ENCODE results near the gene FOXF2.
"Not testable (repeated sequence)": the region's sequence is repeated elsewhere in the genome, so short reads cannot be mapped to it uniquely, and the experiment has no call there.

FOXF2 gene

DNA sequence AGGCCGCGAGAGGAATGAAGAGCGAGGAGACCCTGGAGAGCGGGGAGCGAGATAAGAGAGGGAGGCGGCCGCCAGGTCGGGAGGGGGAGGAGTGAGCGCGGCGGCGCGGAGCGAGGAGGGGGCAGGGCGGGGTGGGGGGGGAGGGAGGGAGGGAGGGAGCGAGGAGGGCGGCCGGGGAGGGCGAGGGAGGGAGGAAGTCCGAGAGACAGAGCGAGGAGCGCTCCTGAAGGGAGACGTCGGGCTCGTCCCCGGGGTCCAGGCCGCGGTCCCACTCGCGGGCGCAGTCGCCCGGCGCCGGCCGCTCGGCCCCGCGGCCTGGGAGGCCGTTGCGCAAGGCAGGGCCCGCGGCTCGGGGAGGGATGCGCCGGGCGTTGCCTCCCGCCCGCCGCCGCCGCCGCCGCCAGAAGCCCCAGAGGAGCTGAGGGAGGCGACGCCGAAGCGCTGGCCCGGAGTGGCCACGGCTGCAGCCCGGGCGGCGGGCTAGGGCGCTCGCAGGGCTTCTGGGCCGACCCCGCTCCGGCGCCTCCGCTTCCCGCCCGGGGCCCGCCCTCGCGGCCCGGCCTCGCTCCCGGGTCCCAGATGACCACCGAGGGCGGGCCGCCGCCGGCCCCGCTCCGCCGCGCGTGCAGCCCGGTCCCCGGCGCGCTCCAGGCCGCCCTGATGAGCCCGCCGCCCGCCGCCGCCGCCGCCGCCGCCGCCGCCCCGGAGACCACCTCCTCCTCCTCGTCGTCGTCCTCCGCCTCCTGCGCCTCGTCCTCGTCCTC is at the start of gene FOXF2:
Gene FOXF2, plus strand, starts transcription at position 208 of the 764 bp plus-strand sequence. Its CDS starts 372 bp downstream, at position 580.
- no peak for DNase-seq (ENCODE audit: extremely low spot score, insufficient read length, low read depth)
- no peak for FAIRE-seq

- DNase-seq (ENCODE audit: extremely low spot score, insufficient read length, low read depth) (no peak), FAIRE-seq (no peak)
These were observed 43.3 kb upstream of the FOXF2 start for GRCh38 chr6:1346101-1346500.

- DNase-seq (ENCODE audit: extremely low spot score, insufficient read length, low read depth): no peak
- no peak for FAIRE-seq
These were observed 42.8 kb upstream of the FOXF2 start for GRCh38 chr6:1346558-1347091.

- DNase-seq (ENCODE audit: extremely low spot score, insufficient read length, low read depth) (no peak), FAIRE-seq (no peak)
These were observed 42.2 kb upstream of the FOXF2 start for GRCh38 chr6:1347161-1347560.

DNA sequence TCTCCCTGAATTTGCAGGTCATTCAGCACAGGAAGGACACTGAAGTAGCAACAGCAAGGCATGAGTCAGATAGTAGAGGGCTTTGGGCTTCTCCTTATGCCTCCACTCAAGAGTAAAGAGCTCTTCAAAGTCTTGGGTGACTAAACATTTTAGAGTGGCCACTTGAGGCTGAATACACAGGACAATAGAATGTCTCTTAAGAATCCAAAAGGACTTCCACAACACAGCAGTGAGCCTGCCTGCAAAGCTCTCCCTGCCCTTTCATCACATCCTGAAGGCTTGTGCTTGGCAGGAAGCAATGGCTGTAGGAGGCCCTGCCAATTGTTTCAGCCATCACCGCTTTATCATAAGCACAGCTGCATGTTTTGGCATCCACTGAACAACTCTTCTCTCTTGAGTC is 40.7 kb upstream of the FOXF2 start:
- no peak for FAIRE-seq
- no peak for DNase-seq (ENCODE audit: extremely low spot score, insufficient read length, low read depth)

- FAIRE-seq: no peak
These were observed 39.7 kb upstream of the FOXF2 start for GRCh38 chr6:1349655-1350054.

DNA sequence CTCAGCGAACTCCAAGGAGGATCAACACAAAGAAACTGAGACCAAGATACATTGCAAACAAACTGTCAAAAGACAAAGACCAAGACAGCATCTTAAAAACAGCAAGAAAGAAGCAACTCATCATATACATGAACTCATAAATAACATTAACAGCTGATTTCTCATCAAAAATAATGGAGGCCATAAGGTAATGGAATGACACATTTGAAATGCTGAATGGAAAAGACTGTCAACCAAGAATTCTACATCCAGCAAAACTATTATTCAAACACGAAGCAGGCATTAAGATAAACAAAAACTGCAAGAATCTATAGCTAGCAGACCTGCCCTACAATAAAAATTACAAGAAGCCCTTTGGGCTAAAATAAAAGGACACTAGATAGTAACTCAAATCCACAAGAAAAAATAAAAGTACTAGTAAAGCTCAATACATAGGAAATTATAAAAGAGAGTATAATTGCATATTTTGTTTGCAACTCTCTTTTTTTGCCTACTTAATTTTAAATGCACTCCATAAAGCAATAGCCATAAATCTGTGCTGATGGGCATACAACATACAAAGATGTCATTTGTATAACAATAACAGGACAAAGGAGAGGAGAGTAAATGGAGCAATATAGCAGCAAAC is 37.9 kb upstream of the FOXF2 start:
- no peak for DNase-seq (ENCODE audit: extremely low spot score, insufficient read length, low read depth)
- FAIRE-seq: no peak

More at GRCh38 chr6:1349655-1350054, 39.7 kb upstream of the FOXF2 start:
- DNase-seq (ENCODE audit: extremely low spot score, insufficient read length, low read depth): no peak

GRCh38 chr6:1355068-1355467 is 34.3 kb upstream of the FOXF2 start:
- FAIRE-seq; DNase-seq (ENCODE audit: extremely low spot score, insufficient read length, low read depth): not testable (repeated sequence)

- FAIRE-seq; DNase-seq (ENCODE audit: extremely low spot score, insufficient read length, low read depth): not testable (repeated sequence)
These were observed 27.7 kb upstream of the FOXF2 start for GRCh38 chr6:1361717-1362116.

DNA sequence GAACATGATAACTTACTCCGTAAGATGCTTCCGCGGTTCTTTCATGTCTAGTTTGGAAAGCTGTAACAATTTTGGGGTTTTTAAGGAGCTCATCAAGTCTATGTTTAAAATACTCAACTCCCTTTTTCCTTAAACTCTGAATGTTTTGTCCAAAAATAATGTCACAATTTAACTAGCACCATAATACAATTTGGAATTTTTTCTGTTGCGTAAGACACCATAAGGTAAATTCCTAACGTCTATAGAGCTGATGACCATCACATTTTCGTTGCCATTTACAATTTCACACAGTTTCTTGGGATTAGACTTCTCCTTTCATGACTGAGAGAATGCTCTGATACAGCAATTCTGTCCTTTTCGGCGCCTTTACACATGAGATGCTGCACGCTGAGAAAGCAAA is 26.7 kb upstream of the FOXF2 start:
- FAIRE-seq: no peak
- no peak for DNase-seq (ENCODE audit: extremely low spot score, insufficient read length, low read depth)

- FAIRE-seq (no peak), DNase-seq (ENCODE audit: extremely low spot score, insufficient read length, low read depth) (no peak)
These were observed 26.1 kb upstream of the FOXF2 start for GRCh38 chr6:1363298-1363697.

DNA sequence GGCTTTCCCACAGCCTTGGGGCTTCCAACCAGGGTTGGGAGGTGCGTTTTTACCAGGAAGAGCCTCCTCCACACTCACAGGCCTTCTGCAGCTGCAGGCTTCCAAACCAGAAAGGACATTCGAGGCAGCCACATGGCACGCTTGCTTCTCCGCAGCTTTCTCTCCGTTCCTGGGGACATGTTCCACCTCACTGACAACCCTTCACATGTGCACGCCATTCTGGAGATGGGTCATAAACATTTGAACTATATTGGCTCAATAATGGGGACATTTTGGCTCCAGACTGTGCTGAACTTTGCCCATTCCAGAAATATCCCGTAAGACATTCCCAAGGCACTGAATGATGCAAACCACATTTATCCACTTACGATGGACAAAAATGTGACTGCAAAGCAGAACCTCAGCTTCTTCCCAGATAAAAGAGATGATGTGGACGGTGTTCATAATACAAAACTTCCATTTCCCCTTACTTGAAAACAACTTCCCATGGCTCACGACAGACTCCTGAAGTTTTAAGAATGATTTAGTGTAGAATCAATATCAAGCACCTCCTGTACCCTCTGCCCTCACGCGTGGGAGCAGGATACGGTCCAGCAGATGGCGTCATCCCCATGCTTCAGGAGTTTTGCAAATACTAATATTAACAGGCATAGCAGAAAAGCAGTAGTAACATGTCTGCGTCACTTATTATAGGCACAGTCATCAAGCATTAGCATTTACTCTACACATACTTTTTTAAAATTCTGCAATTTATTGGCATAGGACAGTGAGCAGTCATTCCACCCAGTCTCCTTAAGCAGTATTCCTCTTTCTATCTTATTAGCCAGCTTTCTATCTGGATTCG is 25.4 kb upstream of the FOXF2 start:
- DNase-seq (ENCODE audit: extremely low spot score, insufficient read length, low read depth) (no peak), FAIRE-seq (no peak)

DNA sequence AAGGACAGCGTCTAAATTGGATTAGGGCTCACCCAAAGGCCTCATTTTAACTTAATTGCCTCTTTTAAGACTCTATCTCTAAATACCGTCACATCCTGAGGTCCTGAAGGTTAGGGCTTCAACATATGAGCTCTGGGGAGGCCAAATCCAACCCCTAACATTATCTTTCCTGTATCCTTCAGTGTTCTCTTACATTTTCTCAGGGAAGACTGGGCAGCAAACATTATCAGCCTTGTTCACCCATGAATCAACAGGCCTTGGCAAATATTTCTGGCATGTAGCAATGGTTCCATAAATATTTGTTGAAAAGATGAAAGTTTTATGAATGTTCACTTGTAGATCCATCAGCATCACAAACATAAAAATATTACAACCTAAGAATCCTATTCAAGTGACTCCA is 24.6 kb upstream of the FOXF2 start:
- FAIRE-seq: no peak
- DNase-seq (ENCODE audit: extremely low spot score, insufficient read length, low read depth): no peak

DNA sequence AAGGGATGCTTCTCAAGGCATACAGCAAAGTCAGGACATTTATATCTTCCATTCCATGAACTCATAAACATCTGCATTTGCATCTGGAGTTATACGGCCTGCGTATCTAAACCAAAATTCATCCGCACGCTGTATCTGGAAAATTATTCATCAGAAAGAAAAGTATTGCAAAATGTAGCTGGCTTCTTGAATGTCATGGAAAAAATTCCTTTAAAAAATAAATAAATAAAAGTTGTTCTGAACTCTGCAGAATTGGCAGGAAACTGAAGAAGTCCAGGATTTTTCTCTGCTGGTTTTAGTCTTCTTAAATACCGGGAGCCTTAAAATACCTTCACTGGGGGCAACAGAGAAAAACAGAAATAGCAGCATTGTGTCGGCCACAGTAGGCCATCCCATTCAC is 23.7 kb upstream of the FOXF2 start:
- FAIRE-seq (no peak), DNase-seq (ENCODE audit: extremely low spot score, insufficient read length, low read depth) (no peak)

DNA sequence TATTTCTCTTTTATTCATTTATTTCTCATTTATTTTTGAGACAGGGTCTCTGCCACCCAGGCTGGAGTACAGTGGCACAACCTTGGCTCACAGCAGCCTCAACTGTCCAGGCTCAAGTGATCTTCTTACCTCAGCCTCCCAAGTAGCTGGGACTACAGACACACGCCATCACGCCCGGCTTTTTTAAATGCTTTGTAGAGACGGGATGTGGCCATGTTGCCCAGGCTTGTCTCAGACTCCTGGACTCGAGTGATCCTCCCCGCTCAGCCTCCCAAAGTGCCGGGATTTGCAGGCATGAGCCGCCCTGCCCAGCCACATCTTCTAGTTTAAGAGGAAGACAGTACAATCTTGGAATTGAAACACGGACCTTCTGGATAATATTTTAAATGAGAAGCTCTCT is 21.6 kb upstream of the FOXF2 start:
- DNase-seq (ENCODE audit: extremely low spot score, insufficient read length, low read depth) (no peak), FAIRE-seq (no peak)

- DNase-seq (ENCODE audit: extremely low spot score, insufficient read length, low read depth) (no peak), FAIRE-seq (no peak)
These were observed 20.4 kb upstream of the FOXF2 start for GRCh38 chr6:1368940-1369339.

DNA sequence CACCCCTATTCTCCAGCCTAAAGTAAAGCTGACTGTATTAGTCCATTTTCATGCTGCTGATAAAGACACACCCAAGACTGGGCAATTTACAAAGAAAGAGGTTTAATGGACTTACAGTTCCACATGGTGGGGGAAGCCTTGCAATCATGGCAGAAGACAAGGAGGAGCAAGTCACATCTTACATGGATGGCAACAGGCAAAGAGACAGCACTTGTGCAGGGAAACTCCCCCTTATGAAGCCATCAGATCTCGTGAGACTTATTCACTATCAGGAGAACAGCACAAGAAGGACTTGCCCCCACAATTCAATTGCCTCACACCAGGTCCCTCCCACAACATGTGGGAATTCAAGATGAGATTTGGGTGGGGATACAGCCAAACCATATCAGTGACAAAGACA is 19.7 kb upstream of the FOXF2 start:
- DNase-seq (ENCODE audit: extremely low spot score, insufficient read length, low read depth); FAIRE-seq: not testable (repeated sequence)

- FAIRE-seq: no peak
- no peak for DNase-seq (ENCODE audit: extremely low spot score, insufficient read length, low read depth)
These were observed 17.4 kb upstream of the FOXF2 start for GRCh38 chr6:1371933-1372332.

- no peak for FAIRE-seq
- no peak for DNase-seq (ENCODE audit: extremely low spot score, insufficient read length, low read depth)
These were observed 16.7 kb upstream of the FOXF2 start for GRCh38 chr6:1372690-1373089.

DNA sequence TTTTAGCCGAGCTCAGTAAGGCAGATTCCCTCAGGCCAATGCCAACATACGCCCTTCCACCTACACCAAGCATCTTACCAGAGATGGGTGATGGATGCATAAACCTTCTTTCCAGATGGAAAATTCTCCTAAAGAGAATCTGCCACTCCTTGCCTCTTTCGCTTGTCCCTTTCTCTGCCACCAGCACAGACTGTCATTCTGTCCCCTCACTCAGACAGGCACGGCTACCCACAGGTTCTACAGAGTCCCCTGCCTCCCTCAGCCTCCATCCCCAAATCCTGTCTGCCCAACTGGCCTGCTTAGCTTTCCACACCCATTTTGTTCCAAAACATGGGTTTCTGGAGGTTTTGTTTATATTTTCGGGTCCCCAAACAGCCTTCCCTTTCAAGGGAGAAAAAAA is 12.7 kb upstream of the FOXF2 start:
- FAIRE-seq (no peak), DNase-seq (ENCODE audit: extremely low spot score, insufficient read length, low read depth) (no peak)

- FAIRE-seq (no peak), DNase-seq (ENCODE audit: extremely low spot score, insufficient read length, low read depth) (no peak)
These were observed 11.8 kb upstream of the FOXF2 start for GRCh38 chr6:1377526-1377925.

All from GM18507 (cell line).